KMS-11 (cell line): ENCODE results near the gene DNAJC7.

Experiments
- H2AFZ ChIP-seq: fragments of 200-600 bp; sonication (generic); 2 replicates; pipeline ENCODE4 v1.6.1; 2016; ENCODE audit warnings: antibody characterized with exemption, mixed run types, low read depth
- H3K27ac ChIP-seq: fragments of 200-600 bp; sonication (generic); 2 replicates; pipeline ENCODE4 v1.6.1; 2016; ENCODE audit warnings: mild to moderate bottlenecking, mixed run types
- H3K27me3 ChIP-seq: fragments of 200-600 bp; sonication (generic); 2 replicates; pipeline ENCODE4 v1.6.1; 2017; ENCODE audit warnings: mild to moderate bottlenecking, low read depth, mixed run types, moderate library complexity; ENCODE audit not compliant: insufficient read depth
- H3K36me3 ChIP-seq: fragments of 200-600 bp; sonication (generic); 2 replicates; pipeline ENCODE4 v1.6.1; 2017; ENCODE audit warnings: mild to moderate bottlenecking, mixed run types; ENCODE audit not compliant: insufficient read depth
- H3K4me1 ChIP-seq: fragments of 200-600 bp; sonication (generic); 2 replicates; pipeline ENCODE4 v1.6.1; 2016; ENCODE audit warnings: mild to moderate bottlenecking, low read depth, mixed run types; ENCODE audit not compliant: poor library complexity, severe bottlenecking
- H3K4me2 ChIP-seq: fragments of 200-600 bp; sonication (generic); 2 replicates; pipeline ENCODE4 v1.7.0; 2016; ENCODE audit warnings: mild to moderate bottlenecking, mixed run types
- H3K4me3 ChIP-seq: fragments of 200-600 bp; sonication (generic); IDR thresholded peaks from 2 replicates; pipeline ENCODE4 v1.6.1; 2017; ENCODE audit warnings: low read depth, low read length, mixed read lengths; ENCODE audit not compliant: insufficient read depth
- H3K79me2 ChIP-seq: fragments of 200-600 bp; sonication (generic); 2 replicates; pipeline ENCODE4 v1.6.1; 2016; ENCODE audit warnings: low read depth, mixed run types; ENCODE audit not compliant: insufficient read depth
- H3K9ac ChIP-seq: fragments of 200-600 bp; sonication (generic); 2 replicates; pipeline ENCODE4 v1.6.1; 2016; ENCODE audit warnings: mild to moderate bottlenecking, mixed run types
- H4K20me1 ChIP-seq: fragments of 200-600 bp; sonication (generic); 2 replicates; pipeline ENCODE4 v1.6.1; 2016; ENCODE audit warnings: mild to moderate bottlenecking, mixed run types; ENCODE audit not compliant: insufficient read depth
- CTCF ChIP-seq: fragments of 200-600 bp; sonication (generic); conservative IDR thresholded peaks from 2 replicates; pipeline ENCODE4 v1.6.1; 2017; ENCODE audit warnings: low read depth, mild to moderate bottlenecking, antibody characterized with exemption, low read length, moderate library complexity, mixed read lengths

Gene DNAJC7

GRCh38 chr17:41941168-41941567 is 76.1 kb downstream of the DNAJC7 start:
- no peak overlapping the region for H3K4me2 ChIP-seq
- H4K20me1 ChIP-seq, result no peaks in the 10 kb centered on the region
- no peak for TF ChIP-seq CTCF

GRCh38 chr17:41939693-41940090 is 77.5 kb downstream of the DNAJC7 start:
- no peak overlapping the region for H3K9ac ChIP-seq
- H3K4me3 ChIP-seq, result no peak overlapping the region
- H3K4me2 ChIP-seq, result no peak overlapping the region

More at GRCh38 chr17:41941168-41941567, 76.1 kb downstream of the DNAJC7 start:
- no peak overlapping the region for H3K27ac ChIP-seq
- no peaks in the 10 kb centered on the region for H3K79me2 ChIP-seq
- no peak overlapping the region for H3K4me3 ChIP-seq
- no peak overlapping the region for H2AFZ ChIP-seq
- H3K36me3 ChIP-seq, result no peaks in the 10 kb centered on the region
- no peaks in the 10 kb centered on the region for H3K27me3 ChIP-seq
- peaks cover 22% of the 10 kb centered on the region for H3K4me1 ChIP-seq
- no peak overlapping the region for H3K9ac ChIP-seq

GRCh38 chr17:41939044-41939692 is 78.1 kb downstream of the DNAJC7 start:
- TF ChIP-seq CTCF, result no peak
- Histone ChIP-seq H3K4me2 (no peak overlapping the region), H4K20me1 (no peaks in the 10 kb centered on the region), H3K4me1 (peaks cover 24% of the 10 kb centered on the region), H3K27ac (no peak overlapping the region), H3K27me3 (no peaks in the 10 kb centered on the region), H3K36me3 (no peaks in the 10 kb centered on the region), H3K4me3 (no peak overlapping the region), H2AFZ (no peak overlapping the region), H3K9ac (no peak overlapping the region), H3K79me2 (no peaks in the 10 kb centered on the region)

More at GRCh38 chr17:41939693-41940090, 77.5 kb downstream of the DNAJC7 start:
- Histone ChIP-seq H3K36me3 (no peaks in the 10 kb centered on the region), H3K27me3 (no peaks in the 10 kb centered on the region), H3K4me1 (peaks cover 24% of the 10 kb centered on the region), H4K20me1 (no peaks in the 10 kb centered on the region), H3K27ac (no peak overlapping the region), H3K79me2 (no peaks in the 10 kb centered on the region), H2AFZ (no peak overlapping the region)
- no peak for TF ChIP-seq CTCF

GRCh38 chr17:41937970-41938954 is 79.0 kb downstream of the DNAJC7 start:
- no peak for TF ChIP-seq CTCF
- H3K27ac ChIP-seq, result no peak overlapping the region

More at GRCh38 chr17:41937970-41938954, 79.0 kb downstream of the DNAJC7 start:
- Histone ChIP-seq H3K27me3 (no peaks in the 10 kb centered on the region), H3K4me3 (no peak overlapping the region), H3K4me2 (peak overlapping the region; percentile 43; the same call in 1 of the 2 replicates), H4K20me1 (no peaks in the 10 kb centered on the region), H3K79me2 (no peaks in the 10 kb centered on the region), H3K4me1 (peaks cover 24% of the 10 kb centered on the region), H2AFZ (no peak overlapping the region), H3K9ac (no peak overlapping the region), H3K36me3 (no peaks in the 10 kb centered on the region)
